Nephron (organoid): ENCODE data around the gene RDX.

Experiments
- H3K27ac Mint-ChIP-seq, 3 experiments: 2 replicates each; pipeline ENCODE4 v1.8.0; 2020; ENCODE audit warnings: mixed read lengths in 3 of 3, mild to moderate bottlenecking in 2 of 3, moderate library complexity in 1 of 3
- H3K27me3 Mint-ChIP-seq: 2 replicates; pipeline ENCODE4 v1.8.0; 2021; ENCODE audit warnings: low read depth, mild to moderate bottlenecking, moderate library complexity, mixed read lengths
- H3K36me3 Mint-ChIP-seq: 2 replicates; pipeline ENCODE4 v1.8.0; 2020; ENCODE audit warnings: low read depth, mixed read lengths
- H3K4me1 Mint-ChIP-seq: 2 replicates; pipeline ENCODE4 v1.8.0; 2020; ENCODE audit warnings: mixed read lengths
- H3K4me3 Mint-ChIP-seq, 3 experiments: 2 replicates each; pipeline ENCODE4 v1.8.0; 2020; ENCODE audit warnings: mild to moderate bottlenecking in 3 of 3, mixed read lengths in 3 of 3, moderate library complexity in 2 of 3
- H3K9me3 Mint-ChIP-seq: 2 replicates; pipeline ENCODE4 v1.8.0; 2020; ENCODE audit warnings: mixed read lengths
- CTCF ChIP-seq, 3 experiments: fragments of 200-600 bp; sonication (generic); IDR thresholded peaks; one replicate each; pipeline ENCODE4 v1.5.0; 2021; ENCODE audit warnings: antibody characterized with exemption in 3 of 3; ENCODE audit not compliant: unreplicated experiment in 3 of 3

Gene RDX

GRCh38 chr11:110337570-110338193 lies 41.3 kb upstream of the RDX start:
- Mint-ChIP-seq H3K36me3 (no peaks in the 10 kb centered on the region), H3K27ac (no peak overlapping the region), H3K27me3 (no peaks in the 10 kb centered on the region), H3K4me1 (no peaks in the 10 kb centered on the region), H3K9me3 (no peaks in the 10 kb centered on the region), H3K4me3 (no peak overlapping the region)
- no peak for TF ChIP-seq CTCF (IDR thresholded peaks at IDR 0.05; ENCODE audit: unreplicated experiment in 3 of 3)

GRCh38 chr11:110336054-110336453 lies 39.6 kb upstream of the RDX start:
- H3K27ac Mint-ChIP-seq: no peak overlapping the region
- H3K9me3 Mint-ChIP-seq: peaks cover 4% of the 10 kb centered on the region
- no peak for TF ChIP-seq CTCF (IDR thresholded peaks at IDR 0.05; ENCODE audit: unreplicated experiment in 3 of 3)
- no peaks in the 10 kb centered on the region for H3K4me1 Mint-ChIP-seq
- H3K36me3 Mint-ChIP-seq: no peaks in the 10 kb centered on the region
- no peaks in the 10 kb centered on the region for H3K27me3 Mint-ChIP-seq
- no peak overlapping the region for H3K4me3 Mint-ChIP-seq

GRCh38 chr11:110335358-110335757 lies 38.9 kb upstream of the RDX start:
- H3K9me3 Mint-ChIP-seq: peaks cover 10% of the 10 kb centered on the region
- TF ChIP-seq CTCF (IDR thresholded peaks at IDR 0.05; ENCODE audit: unreplicated experiment in 3 of 3): no peak
- no peak overlapping the region for H3K27ac Mint-ChIP-seq
- no peaks in the 10 kb centered on the region for H3K36me3 Mint-ChIP-seq
- no peaks in the 10 kb centered on the region for H3K4me1 Mint-ChIP-seq
- no peak overlapping the region for H3K4me3 Mint-ChIP-seq
- H3K27me3 Mint-ChIP-seq: no peaks in the 10 kb centered on the region

GRCh38 chr11:110331626-110332025 lies 35.2 kb upstream of the RDX start:
- Mint-ChIP-seq H3K4me3 (no peak overlapping the region), H3K27ac (no peak overlapping the region), H3K9me3 (peaks cover 22% of the 10 kb centered on the region), H3K27me3 (no peaks in the 10 kb centered on the region), H3K36me3 (no peaks in the 10 kb centered on the region), H3K4me1 (no peaks in the 10 kb centered on the region)
- TF ChIP-seq CTCF (IDR thresholded peaks at IDR 0.05; ENCODE audit: unreplicated experiment in 3 of 3): no peak

GRCh38 chr11:110329445-110329844 lies 33.0 kb upstream of the RDX start:
- Mint-ChIP-seq H3K27me3 (no peaks in the 10 kb centered on the region), H3K27ac (no peak overlapping the region), H3K4me1 (peaks cover 3% of the 10 kb centered on the region), H3K4me3 (no peak overlapping the region), H3K36me3 (no peaks in the 10 kb centered on the region), H3K9me3 (peaks cover 26% of the 10 kb centered on the region)
- no peak for TF ChIP-seq CTCF (IDR thresholded peaks at IDR 0.05; ENCODE audit: unreplicated experiment in 3 of 3)

GRCh38 chr11:110327508-110327907 lies 31.1 kb upstream of the RDX start:
- no peaks in the 10 kb centered on the region for H3K36me3 Mint-ChIP-seq
- H3K27me3 Mint-ChIP-seq: no peaks in the 10 kb centered on the region
- H3K9me3 Mint-ChIP-seq: peaks cover 26% of the 10 kb centered on the region
- H3K4me3 Mint-ChIP-seq: no peak overlapping the region
- no peak overlapping the region for H3K27ac Mint-ChIP-seq
- no peak for TF ChIP-seq CTCF (IDR thresholded peaks at IDR 0.05; ENCODE audit: unreplicated experiment in 3 of 3)
- peaks cover 8% of the 10 kb centered on the region for H3K4me1 Mint-ChIP-seq
